NCI-H2196 treated with DMSO at 0.1 percent for 48 hours (cell line): Measurements from ENCODE around the gene CYFIP2.

ENCODE experiments used
- DNase-seq: peaks from one replicate; lab custom pipeline; 2025; ENCODE audit not compliant: unreplicated experiment; lab: John Stamatoyannopoulos, UW

CYFIP2 gene

DNA sequence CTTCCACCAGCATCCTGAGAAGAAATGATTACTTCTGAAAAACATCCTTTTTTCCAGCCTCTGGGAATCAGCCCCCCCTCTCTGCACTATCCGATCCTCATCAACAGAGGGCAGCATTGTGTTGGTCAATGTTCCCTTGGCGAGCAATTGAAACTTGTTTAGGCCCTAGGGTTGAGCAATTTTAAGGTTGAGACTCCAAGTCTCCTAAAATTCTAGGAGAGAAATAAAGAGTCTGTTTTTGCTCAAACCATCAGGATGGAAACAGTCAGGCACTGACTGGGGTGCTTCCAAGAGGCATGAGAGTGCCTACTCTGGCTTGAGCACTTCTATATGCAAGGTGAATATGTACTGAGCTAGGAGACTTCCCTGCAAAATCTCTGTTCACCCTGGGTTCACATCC lies 12.4 kb upstream of the CYFIP2 start:
- peak; percentile 17 for DNase-seq

DNA sequence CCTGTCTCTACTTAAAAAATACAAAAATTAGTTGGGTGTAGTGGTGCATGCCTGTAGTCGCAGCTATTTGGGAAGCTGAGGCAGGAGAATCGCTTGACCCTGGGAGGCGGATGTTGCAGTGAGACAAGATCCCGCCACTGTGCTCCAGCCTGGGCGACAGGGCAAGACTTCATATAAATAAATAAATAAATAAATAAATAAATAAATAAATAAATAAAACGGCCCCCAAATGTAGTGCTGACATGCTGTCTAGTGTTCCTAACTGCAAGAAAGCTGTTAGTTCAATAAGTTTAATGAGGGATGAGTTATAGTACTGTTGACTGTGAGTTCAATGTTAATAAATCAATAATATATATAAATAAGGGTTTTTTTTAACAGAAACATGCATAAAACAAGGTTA lies 7.5 kb upstream of the CYFIP2 start:
- DNase-seq: no peak

DNA sequence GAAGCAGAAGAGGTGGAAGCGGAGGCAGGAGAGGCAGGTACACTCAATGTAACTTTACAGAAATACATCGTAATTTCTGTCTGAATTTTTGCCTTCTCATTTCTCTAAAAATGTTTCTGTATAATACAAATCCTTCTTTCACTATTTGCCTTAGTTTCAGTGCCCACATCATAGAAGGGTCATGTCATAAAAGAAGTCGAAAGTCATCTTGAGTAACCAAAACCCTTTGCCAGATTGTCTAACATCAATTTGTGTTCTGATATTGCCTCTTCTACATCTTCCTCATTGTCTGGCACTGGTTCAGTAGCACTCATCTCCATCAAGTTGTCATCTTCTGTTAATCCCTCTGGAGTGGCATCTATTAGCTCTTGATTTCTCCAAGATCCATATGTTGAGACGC lies 6.2 kb upstream of the CYFIP2 start:
- DNase-seq: no peak

DNA sequence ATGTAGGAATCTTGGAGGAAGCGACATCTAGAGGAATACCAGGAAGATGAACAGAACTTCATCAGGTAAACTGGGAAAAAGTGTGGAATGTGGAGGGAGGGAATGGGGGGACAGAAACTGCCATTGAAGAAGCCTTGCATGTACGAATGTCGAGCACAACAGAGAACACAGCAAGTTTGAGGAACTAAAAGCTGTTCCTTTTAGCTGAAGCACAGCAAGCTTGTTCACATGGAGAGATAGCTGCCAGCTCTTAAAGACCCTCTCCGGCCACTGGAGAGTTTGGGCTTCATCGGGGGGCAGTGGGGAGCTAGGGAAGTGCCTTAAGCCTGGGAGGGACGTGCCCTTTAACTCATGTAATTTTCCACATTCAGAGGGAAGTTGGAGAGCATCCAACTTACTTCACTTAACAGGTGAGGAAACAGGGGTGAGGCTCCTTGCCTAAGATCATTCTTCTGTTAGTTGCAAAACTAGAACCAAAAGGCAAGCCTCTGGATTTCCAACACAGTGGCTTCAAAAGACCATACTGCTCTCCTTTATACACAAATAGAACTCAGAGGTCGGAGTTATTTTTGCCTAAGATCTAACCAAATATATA lies 2.3 kb upstream of the CYFIP2 start:
- no peak for DNase-seq

DNA sequence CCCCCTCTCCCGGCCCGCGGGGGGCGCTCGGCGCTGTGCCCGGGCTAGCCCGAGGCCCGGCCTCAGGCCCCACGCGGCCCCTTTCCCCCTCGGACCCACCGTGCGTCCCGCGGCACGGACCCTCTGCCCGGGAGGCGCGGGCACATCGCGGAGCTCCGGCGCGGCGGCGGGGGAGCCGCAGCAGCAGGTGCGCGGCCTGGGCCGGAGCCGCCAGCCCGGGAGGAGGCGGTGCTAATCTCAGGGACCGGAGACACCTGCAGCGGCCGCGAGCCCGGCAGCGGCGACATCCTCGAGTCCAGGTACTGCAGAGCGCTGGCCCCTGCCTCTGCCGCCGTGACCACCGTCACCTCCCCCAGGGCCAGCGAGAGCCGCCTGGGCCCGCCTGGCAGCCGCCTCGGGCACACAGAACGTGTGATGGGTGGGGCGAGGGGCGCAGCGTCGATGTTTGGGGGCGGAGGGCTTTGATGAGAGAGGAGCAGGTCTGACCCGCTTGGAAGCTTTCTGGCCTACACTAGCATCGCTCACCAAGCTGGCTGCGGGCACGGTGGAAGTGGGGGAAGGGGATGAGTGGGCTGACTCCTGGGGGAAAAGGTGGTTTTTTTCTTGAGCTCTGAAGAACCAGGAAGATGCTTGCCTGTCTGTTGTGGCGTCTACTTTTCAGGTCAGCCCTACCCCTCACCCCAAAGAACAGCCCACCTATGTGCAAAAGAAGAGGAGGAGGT lies 524 bp downstream of the CYFIP2 start:
- no peak for DNase-seq

DNA sequence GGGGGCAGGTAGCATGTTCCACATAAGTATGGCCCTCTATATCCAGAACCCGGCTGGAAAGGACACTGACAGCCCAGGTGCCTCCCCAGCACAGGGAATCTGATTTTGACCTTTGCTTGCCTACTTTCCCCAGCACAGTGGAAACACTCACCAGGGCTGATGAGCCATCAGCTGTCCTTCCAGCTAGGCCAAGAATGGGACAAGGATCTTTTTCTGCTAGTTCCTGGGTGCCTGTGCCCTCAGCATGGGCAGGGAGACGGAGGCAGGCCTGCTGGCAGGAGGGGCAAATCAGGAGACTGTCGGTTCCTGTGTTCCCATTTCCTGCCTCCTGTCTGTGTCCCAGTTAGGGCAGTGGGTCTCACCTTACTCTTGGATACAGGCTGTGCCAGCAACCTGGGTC lies 1.1 kb downstream of the CYFIP2 start:
- DNase-seq: no peak

DNA sequence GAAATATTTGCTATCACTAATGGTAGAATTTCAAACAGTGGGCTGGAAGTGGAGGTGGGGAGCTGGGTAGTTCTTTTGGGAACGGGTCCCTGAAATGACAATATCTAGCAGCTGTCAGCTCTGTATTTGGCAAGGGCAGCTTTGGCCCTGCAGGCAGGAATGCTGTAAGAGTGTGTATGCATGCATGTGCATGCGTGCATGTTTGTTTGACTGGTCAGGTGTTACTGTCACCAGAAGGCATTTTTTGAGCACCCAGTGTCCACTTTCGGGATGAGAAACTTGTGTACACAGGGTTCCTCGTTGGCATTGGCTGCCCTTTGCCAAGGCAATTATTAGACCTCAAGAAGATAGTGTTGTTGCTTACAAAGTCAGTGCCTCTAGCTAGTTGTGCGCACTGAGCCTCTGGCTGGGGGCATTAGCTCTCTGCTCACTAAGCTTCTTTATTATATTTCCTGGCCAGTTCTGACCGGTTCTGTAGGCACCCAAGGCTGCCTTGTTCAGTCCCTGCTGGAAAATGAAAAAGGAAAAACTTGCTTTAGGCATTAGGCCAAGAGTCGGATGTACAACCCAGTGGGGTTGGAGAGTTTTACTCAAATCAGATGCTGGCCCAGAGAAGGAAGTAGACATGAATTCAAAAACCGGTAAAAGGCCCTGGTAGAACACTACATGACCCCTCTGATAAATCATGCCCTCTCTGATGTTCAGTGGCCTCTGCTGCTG lies 2.0 kb downstream of the CYFIP2 start:
- DNase-seq: no peak

DNA sequence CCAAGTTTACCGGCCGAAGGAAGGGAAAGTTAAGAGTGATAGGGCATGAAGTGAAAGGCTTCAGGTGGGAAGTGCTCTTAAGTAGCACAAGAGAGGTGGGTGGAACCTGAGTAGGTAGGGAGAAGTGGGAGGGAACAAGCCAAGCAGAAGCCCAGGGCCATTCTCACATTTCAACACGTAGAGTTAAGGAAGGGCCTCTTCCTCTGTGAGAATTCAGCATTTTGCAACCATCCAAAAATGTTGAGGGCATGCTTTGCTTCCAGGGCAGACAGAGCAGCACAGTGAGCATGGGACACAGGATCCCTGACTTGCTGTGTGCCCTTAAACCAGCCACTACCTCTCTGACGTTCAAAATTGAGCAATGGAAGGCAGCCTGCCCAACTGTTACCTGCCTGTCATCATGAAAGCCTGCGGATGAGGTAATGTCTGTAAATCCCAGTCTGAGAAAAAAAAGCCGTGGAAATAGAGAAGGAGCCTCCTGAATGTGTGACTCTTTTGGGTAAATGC lies 3.3 kb downstream of the CYFIP2 start:
- no peak for DNase-seq

DNA sequence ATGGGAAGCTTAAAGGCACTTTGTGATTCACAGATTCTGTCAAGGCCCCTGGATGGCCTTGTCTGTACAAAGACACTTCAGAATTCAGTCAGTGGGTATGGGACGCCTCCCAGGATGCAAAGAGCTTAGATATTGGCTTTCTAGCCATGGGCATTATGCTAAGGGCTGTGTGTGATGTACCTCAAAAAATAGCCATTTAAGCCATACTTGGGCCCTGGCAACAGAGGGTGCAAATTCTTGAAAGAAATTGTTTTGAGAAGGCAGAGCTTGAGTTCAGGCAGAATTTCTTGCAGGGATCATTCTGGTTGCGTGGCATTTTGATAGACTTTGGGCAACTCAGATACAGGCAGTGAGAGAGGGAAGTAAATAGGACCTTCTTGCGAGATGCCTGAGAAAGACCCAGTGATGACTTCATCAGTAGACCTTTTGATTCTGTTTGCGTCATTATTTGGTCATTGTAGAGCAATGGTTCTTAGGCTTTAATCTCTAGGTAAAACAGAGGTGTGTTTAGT lies 3.9 kb downstream of the CYFIP2 start:
- DNase-seq: no peak

DNA sequence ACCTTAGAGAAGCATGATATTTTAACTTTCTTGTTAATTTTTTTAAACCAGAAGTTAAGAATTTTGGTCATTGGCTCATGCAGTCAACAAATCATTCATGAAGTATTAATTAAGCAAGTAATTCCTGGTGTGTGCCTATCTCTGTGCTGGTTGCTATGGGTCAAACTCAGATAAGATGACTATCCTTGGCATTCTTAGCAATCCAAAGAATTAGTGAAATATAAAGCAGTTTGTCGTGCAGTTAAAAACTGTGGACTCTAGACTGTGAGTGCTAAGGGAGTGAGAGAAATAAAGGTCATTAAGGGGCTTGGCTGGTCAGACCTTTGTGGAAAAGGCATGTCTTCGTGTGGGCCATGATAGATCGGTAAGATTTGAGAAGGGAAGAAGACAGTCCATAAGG lies 4.8 kb downstream of the CYFIP2 start:
- no peak for DNase-seq

DNA sequence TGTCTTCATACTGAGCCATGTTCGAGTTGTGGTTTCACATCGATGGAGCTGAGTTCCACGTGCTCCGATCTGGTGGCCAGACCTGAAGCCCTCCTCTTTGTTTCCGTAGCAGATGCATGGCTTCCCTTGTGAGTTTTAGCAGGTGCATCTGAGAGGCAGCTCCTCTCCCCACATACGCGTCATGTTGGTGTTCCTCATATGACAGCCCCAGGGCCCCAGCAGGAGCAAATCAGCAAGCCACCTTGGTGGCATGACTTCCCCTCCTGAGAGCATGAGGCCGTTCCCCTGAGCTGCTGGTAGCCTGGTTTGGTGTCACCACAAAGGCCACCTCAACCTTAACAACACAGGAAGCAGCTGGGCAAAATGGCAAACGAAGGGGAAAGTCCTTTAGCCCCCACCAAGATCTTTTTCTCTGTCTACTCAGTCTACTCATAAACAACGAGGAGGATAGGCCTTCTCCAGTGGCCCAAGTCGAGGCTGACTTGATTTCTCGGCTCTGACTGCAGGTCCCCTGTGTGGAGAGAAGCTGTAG lies 5.9 kb downstream of the CYFIP2 start:
- DNase-seq: no peak

DNA sequence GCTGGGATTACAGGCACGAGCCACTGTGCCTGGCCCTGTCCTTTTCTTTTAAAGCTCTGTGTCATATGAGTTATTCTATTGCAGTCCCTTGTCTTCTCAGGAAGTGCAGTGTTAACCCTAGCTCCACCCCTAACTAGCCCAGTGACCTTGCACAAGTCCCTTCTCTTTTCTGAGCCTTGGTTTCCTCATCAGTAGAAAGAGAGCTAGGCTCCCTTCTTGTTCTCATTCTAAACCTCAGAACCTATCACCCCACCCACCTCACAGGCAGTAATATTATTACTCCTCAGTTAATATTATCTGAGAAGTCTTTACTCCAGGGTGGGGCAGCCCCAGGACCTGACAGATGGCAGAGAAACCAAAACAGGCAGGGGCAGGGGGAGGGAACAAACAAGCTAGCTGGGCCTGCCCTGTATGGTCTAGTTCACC lies 7.2 kb downstream of the CYFIP2 start:
- DNase-seq: no peak

DNA sequence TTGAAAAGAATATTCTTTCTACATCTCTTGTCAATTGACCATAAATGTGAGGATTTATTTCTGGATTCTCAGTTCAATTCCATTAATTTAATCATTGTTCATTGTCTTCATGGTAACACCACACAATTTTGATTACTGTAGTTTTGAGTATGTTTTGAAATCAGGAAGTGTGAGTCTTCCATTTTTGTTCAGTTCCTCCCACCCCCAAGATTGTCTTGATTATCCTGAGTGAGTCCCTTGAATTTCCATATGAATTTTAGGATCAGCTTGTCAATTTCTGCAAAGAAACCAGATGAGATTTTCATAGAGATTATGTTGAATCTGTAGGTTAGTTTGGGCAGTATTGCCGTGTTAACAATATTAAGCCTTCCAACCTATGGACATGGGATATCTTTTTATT lies 9.5 kb downstream of the CYFIP2 start:
- no peak for DNase-seq

DNA sequence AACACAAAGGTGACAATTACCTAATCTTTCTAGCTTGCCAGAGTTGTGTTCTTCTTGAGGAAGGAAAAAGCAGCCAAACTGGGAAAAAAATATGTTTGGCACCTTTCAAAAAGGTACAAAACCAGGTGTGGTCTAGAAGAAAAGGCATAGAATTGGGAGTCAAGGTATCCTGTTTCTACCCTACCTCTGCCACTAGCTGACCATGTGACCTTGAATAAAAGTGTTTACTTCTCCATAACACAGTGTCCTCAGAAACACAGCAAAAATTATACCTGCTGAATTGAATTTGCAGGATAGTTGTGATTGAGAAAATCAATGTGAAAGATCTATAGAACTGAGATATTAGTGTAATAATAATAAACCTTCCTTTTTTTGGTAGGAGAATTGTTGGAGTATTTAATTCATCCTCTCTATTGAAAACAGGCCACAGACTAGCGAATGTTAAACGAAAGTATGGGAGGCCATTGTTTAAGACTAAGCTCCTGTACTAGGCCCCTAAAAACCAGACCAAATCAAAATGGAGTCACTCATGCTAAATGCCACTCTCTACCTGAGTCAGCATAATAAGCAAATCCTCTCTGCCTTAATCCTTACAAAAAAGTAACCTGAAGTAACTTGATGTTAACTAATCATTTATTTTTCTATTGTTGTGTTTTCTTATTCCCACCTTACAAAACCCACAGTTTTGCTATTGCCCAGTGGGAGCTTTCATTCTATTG lies 12.6 kb downstream of the CYFIP2 start:
- no peak for DNase-seq

DNA sequence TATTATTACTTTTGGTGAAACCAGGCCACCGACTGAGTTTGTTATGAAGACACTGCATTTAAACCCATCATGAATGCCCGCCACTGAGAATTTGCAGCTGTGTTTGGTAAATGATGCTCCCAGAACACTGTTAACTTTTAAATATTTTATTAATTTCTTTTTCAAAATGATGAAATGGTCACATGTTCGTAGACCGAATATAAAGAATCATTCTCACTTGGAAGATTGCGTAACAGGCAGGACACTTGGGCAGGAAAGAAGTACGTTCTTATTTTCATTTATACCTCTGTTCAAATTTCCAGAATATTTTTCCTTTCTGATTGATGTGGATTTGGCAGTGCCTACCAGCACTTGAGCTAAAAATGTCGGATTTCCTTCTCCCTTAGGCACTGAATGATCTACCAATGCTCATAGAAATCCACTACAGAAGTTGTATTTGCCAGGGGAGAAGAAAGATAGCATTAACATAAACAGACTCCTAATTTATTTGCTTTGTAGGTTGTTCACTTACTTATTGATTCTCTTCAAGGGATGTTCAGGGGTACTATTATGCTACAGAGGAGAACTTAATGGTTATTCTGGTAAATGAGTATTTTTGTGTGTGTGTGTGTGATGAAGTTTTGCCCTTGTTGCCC lies 13.8 kb downstream of the CYFIP2 start:
- DNase-seq: no peak

DNA sequence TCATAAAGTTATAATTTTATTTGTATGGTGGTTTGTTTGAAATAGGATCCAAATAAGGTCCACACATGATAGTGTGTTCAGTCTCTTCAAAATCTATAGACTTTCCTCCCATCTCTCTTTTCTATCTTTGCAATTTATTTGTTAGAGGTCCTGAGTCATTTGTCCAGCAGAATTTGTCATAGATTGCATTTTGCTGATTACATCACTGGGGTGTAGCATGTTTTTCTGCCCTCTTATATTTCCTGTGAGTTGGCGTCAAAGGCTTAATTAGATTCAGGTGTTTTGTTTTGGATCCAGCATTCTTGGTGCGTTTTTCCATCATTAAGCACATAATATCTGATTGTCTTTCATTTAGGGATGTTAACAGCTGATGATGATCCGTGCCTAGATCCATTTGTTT lies 15.0 kb downstream of the CYFIP2 start:
- DNase-seq: no peak

DNA sequence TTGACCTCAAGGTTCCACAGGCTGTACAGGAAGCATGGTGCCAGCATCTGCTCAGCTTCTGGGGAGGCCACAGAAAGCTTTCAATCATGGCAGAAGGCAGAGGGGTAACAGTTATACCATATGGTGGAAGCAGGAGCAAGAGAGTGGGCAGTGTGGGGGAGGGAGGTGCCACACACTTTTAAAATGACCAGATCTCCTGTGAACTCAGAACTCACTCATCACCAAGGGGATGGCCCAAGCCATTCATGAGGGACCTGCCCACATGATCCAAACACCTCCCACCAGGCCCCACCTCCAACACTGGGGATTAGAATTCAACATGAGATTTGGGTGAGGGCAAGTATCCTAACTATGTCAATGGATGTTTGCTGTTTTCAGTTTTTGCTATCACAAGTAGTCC lies 16.2 kb downstream of the CYFIP2 start:
- DNase-seq: no peak

DNA sequence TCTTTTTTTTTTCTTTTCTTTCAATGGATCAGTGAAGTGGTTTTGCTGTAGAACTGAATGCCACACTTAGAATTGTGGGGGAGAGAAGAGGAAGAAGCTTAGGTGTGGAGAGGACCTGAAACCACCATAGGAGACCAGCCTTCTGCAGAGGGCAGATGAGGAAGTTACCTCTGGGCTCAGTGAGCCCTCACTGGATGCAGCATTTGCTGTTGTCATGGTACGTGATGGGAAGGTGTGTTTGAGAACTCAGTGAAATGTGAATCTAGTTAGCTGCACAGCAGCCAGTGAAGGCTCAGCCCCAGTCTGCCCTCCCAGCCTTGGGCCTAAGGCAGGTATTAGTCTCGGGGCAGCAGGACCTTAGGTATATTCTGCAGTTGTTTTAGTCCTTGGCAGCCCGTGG lies 17.5 kb downstream of the CYFIP2 start:
- DNase-seq: no peak

DNA sequence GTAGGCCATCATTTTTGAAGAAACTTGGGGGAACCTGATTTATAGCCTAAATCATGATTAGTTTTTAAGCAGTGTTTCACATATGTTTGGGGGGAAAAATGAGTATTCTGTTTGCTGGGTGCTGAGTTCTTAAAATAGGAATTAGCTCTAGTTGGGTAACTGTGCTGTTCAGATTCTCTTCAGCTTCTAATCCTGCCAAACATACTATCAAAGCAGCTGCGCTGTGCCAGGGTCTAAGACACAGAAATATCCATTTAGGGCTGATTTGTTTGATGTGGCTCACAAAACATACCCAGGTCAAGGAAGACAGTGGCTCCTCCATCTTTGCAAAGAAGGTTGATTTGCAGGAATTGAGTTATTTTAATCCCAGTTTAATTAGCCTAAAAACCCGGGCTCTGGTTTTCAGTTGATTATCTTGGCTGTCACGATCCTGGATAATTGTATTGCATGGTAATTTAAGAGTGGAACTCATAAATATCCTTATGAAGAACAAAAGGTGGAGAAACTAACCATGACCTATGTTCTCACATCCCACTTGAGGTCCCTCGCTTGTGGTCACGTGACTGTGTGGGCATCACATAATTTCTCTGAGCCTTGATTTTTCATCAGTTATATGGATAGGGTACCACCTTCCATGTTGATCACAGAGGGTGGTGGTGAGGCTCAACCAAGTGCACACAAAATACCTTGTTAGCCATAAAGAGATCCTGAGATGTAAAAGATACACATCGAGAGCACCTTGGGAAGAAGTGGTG lies 18.7 kb downstream of the CYFIP2 start:
- DNase-seq: no peak
